ENCODE data around the gene PPEF2. TPM values are rescaled to one million over a fixed set of nuclear protein-coding genes. Genes with fewer than 3 reads are reported as not detected.

The PPEF2 gene
- total and polyA plus RNA-seq, 2 donors (not counting 1 experiment from before 2014, with no cell fraction given) = not detected

- peak; percentile 63 to 72 for DNase-seq (ENCODE audit: low read depth in 2 of 2)
- H3K27me3 ChIP-seq (ENCODE audit: control insufficient read depth, insufficient read depth, low read length) = no peaks in the 10 kb centered on the region
- H3K9me3 ChIP-seq (ENCODE audit: control insufficient read depth, insufficient read depth, low read depth, low read length) = no peaks in the 10 kb centered on the region
- H2AFZ ChIP-seq (ENCODE audit: low read length) = peak within 1 kb of the TSS; percentile 95
- H3K4me2 ChIP-seq (ENCODE audit: extremely low read depth, insufficient read depth, low read length) = peak within 1 kb of the TSS; percentile 93
- TF ChIP-seq EZH2 (IDR thresholded peaks at IDR 0.05; ENCODE audit: low read length, missing control alignments) = no peak
- TF ChIP-seq, protein P1, sequence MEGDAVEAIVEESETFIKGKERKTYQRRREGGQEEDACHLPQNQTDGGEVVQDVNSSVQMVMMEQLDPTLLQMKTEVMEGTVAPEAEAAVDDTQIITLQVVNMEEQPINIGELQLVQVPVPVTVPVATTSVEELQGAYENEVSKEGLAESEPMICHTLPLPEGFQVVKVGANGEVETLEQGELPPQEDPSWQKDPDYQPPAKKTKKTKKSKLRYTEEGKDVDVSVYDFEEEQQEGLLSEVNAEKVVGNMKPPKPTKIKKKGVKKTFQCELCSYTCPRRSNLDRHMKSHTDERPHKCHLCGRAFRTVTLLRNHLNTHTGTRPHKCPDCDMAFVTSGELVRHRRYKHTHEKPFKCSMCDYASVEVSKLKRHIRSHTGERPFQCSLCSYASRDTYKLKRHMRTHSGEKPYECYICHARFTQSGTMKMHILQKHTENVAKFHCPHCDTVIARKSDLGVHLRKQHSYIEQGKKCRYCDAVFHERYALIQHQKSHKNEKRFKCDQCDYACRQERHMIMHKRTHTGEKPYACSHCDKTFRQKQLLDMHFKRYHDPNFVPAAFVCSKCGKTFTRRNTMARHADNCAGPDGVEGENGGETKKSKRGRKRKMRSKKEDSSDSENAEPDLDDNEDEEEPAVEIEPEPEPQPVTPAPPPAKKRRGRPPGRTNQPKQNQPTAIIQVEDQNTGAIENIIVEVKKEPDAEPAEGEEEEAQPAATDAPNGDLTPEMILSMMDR (conservative IDR thresholded peaks at IDR 0.05 in 1 of 2, IDR thresholded peaks at IDR 0.05 in 1 of 2; ENCODE audit: low read depth in 1 of 2, low read length in 2 of 2) = peak in 1 of 2 donors; percentile 5
- H3K27ac ChIP-seq (ENCODE audit: insufficient read depth, low read length) = peak within 1 kb of the TSS; percentile 70
- H3K36me3 ChIP-seq (ENCODE audit: control insufficient read depth, insufficient read depth, low read length) = no peaks in the 10 kb centered on the region
- no peaks in the 10 kb centered on the region for H3K4me1 ChIP-seq (ENCODE audit: control insufficient read depth, extremely low read depth, insufficient read depth, low read length)
- peak within 1 kb of the TSS; percentile 66 for H3K9ac ChIP-seq (ENCODE audit: insufficient read depth, low read length)
- H3K79me2 ChIP-seq (ENCODE audit: control insufficient read depth, insufficient read depth, low read length) = no peaks in the 10 kb centered on the region
- peak within 1 kb of the TSS; percentile 59 to 95 (median 76) for H3K4me3 ChIP-seq (replicated peaks in 1 of 4; ENCODE audit: control extremely low read depth in 1 of 4, insufficient read depth in 1 of 4, low read depth in 3 of 4, low read length in 4 of 4)
- no peaks in the 10 kb centered on the region for H4K20me1 ChIP-seq (ENCODE audit: control insufficient read depth, extremely low read depth, insufficient read depth, low read length)
These were observed 38.5 kb upstream of the PPEF2 start, which contains the start of gene NAAA for GRCh38 chr4:75940692-75941253. NAAA (minus strand) TSS chr4:75941013; CDS start chr4:75940949, 64 bp downstream.

GRCh38 chr4:75939890-75940691 lies 37.8 kb upstream of the PPEF2 start:
- Histone ChIP-seq H3K27me3 (ENCODE audit: control insufficient read depth, insufficient read depth, low read length) (no peaks in the 10 kb centered on the region), H3K9ac (ENCODE audit: insufficient read depth, low read length) (peak overlapping the region; percentile 66), H3K4me1 (ENCODE audit: control insufficient read depth, extremely low read depth, insufficient read depth, low read length) (no peaks in the 10 kb centered on the region), H3K27ac (ENCODE audit: insufficient read depth, low read length) (peak overlapping the region; percentile 70), H3K79me2 (ENCODE audit: control insufficient read depth, insufficient read depth, low read length) (no peaks in the 10 kb centered on the region), H3K4me3 (replicated peaks in 1 of 4; ENCODE audit: control extremely low read depth in 1 of 4, insufficient read depth in 1 of 4, low read depth in 3 of 4, low read length in 4 of 4) (peak overlapping the region; percentile 59 to 95 (median 76)), H3K9me3 (ENCODE audit: control insufficient read depth, insufficient read depth, low read depth, low read length) (no peaks in the 10 kb centered on the region), H2AFZ (ENCODE audit: low read length) (peak overlapping the region; percentile 95), H4K20me1 (ENCODE audit: control insufficient read depth, extremely low read depth, insufficient read depth, low read length) (no peaks in the 10 kb centered on the region), H3K36me3 (ENCODE audit: control insufficient read depth, insufficient read depth, low read length) (no peaks in the 10 kb centered on the region), H3K4me2 (ENCODE audit: extremely low read depth, insufficient read depth, low read length) (peak overlapping the region; percentile 93)
- TF ChIP-seq, protein P1 (conservative IDR thresholded peaks at IDR 0.05 in 1 of 2, IDR thresholded peaks at IDR 0.05 in 1 of 2; ENCODE audit: low read depth in 1 of 2, low read length in 2 of 2) = no peak
- no peak for TF ChIP-seq EZH2 (IDR thresholded peaks at IDR 0.05; ENCODE audit: low read length, missing control alignments)
- DNase-seq (ENCODE audit: low read depth in 2 of 2) = peak; percentile 47 to 60

DNA sequence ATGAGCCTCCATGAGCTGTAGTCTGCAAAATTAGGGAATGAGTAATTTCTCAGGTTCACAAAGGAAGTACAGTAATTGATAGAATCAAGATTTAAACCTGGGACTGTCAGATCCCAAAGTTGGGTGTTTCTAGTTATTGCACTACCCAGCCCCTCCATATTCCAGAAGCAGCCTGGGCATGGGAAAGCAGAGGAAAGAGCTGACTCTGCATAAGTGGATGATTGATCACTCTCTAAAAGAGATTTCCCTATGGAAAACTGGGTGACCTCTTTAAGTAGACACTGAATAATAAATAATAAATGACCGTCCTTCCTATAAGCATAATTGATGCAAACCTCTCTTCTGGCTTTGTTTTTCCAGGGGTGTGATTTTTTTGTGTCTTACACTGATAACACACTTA lies 33.4 kb upstream of the PPEF2 start:
- Histone ChIP-seq H2AFZ (ENCODE audit: low read length) (no peak overlapping the region), H3K4me2 (ENCODE audit: extremely low read depth, insufficient read depth, low read length) (no peak overlapping the region), H3K27ac (ENCODE audit: insufficient read depth, low read length) (no peak overlapping the region), H3K9me3 (ENCODE audit: control insufficient read depth, insufficient read depth, low read depth, low read length) (no peaks in the 10 kb centered on the region), H3K9ac (ENCODE audit: insufficient read depth, low read length) (no peak overlapping the region), H4K20me1 (ENCODE audit: control insufficient read depth, extremely low read depth, insufficient read depth, low read length) (no peaks in the 10 kb centered on the region), H3K4me3 (replicated peaks in 1 of 4; ENCODE audit: control extremely low read depth in 1 of 4, insufficient read depth in 1 of 4, low read depth in 3 of 4, low read length in 4 of 4) (no peak overlapping the region), H3K79me2 (ENCODE audit: control insufficient read depth, insufficient read depth, low read length) (no peaks in the 10 kb centered on the region), H3K4me1 (ENCODE audit: control insufficient read depth, extremely low read depth, insufficient read depth, low read length) (no peaks in the 10 kb centered on the region), H3K36me3 (ENCODE audit: control insufficient read depth, insufficient read depth, low read length) (peaks cover 2% of the 10 kb centered on the region), H3K27me3 (ENCODE audit: control insufficient read depth, insufficient read depth, low read length) (no peaks in the 10 kb centered on the region)
- TF ChIP-seq, protein P1 (conservative IDR thresholded peaks at IDR 0.05 in 1 of 2, IDR thresholded peaks at IDR 0.05 in 1 of 2; ENCODE audit: low read depth in 1 of 2, low read length in 2 of 2) = no peak
- TF ChIP-seq EZH2 (IDR thresholded peaks at IDR 0.05; ENCODE audit: low read length, missing control alignments) = no peak
- no peak for DNase-seq (ENCODE audit: low read depth in 2 of 2)
